ENCODE data around the gene METTL6.
"Not testable (repeated sequence)": the region's sequence is repeated elsewhere in the genome, so short reads cannot be mapped to it uniquely, and the experiment has no call there.

METTL6 gene

DNA sequence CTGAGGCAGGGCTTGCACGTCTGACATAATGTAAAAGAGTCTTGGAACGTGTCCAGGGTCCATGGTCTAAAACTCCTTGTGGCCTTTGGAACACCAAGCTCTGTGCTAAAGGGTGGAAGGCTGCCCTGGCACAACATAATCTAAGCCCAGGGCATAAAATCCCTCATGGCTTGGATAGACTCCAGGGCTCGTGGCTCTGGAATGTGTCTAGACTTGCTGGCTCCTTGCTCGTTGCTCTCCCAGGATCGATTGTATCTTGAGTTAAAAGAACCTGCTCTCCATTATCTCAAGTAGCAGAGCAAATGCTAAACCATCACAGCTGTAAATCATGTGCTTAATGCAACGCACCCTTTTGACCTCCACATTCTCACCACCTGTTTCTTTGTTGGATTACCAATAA, 63.3 kb downstream of the METTL6 start:
- DNase-seq, result not testable (repeated sequence)

DNA sequence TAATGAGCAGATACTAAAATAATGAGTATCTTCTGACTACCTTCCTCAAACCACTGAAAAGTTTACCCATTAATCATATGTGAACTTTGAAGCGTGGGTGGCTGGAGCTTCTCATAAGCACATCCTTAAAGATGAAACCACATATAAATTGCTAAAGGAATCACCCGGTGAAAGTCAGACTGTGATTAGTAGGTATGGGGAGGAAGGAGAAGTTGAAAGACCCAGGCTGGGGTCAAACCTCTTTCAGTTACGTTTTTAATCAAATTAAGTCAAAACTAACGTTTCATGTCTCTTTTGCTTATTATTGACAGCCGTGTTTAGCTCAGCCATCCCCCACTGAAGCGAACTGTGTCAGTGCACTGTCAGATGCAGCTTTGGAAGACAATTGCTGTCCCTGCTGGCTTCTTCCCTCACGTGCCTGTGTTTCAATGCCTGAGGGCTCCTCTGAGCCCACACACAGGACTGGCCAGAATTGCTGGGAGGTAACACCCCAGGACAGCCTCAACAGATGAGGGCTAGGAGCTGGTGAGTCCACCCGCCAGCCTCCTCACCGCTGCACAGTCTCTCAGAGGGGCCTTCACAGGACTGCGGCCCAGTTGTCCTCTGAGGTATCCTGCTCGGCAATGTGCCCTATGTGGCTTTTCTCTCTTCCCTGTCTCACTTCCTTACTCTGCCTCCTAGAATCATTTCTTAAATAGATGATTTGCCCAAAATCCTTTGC, 65.7 kb downstream of the METTL6 start:
- DNase-seq, result peak; percentile 69 to 92 (median 82)

DNA sequence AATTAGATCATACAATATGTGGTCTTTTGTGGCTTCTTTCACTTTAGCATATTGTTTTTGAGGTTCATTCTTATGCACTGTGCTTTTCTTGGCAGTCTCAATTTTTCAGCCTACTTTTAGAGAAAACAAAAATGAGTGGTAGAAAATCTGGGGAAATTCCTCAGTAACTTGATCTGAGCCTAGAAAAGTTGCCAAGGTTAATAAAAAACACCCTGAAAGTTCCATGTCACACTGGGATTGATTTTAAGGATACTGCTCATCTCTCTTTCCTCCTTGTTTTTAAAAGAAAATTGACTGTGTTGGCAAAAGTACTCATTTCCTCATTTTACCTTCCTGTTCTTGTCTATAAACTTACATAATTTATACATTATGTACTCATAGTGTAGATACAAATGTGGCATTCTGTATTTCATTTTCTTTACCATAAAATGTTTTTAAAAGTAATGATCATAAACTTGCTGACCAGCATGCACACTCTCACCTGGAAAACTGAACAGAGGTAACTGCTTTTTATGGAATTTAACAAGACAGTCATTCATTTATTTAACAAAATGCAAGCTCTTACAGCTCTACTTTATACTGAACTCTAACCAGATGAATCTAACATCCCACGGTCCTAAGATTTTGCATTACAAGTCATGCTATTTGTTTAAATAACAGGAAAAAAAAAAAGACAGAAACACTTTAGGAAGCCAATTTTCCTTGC, 66.4 kb downstream of the METTL6 start:
- DNase-seq, result peak in 2 of 4 experiments; percentile 68 to 71

Measured in suppressor macrophage (primary cell).